ENCODE data around the gene EXOSC7.
"Not testable (repeated sequence)": the region's sequence is repeated elsewhere in the genome, so short reads cannot be mapped to it uniquely, and the experiment has no call there.

Gene EXOSC7

DNA sequence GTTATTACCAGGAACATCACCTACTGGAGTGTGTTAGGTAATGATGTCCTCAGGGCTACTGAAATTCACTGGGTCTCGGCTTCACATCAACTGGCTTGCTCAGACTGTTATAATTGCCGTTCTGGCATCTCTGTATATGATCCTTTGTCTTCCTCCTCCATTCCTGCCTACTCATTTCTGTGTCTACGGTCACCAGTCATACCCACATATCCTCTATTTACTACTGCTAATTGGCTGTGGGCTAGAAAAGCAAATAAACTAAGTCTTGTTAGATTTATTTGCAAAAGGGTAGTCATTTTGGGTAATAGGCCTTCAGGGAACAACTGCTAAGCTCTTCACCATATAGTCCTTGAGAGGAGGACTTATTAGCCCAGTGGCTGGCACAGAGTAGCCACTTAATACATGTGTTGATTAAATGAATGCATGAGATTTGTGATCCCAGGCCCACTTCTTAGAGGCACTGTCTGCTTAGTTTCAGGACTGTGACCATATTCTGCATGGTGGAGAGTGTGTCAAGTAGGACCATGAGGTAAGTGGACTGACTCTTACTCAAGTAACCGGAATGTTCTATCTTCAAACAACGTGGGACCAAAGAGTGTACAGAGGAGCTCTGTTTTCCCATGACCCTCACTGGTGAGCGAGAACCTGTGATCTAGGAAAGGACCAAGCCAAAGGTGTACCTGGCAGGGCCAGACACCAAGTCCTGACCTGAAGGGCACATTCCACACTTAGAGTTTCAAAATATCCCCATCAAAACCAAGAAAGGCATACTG, 13.2 kb upstream of the EXOSC7 start:
- DNase-seq (ENCODE audit: low read depth in 3 of 3), result no peak

GRCh38 chr3:44963571-44964325, 12.3 kb upstream of the EXOSC7 start:
- no peak for DNase-seq (ENCODE audit: low read depth in 3 of 3)

DNA sequence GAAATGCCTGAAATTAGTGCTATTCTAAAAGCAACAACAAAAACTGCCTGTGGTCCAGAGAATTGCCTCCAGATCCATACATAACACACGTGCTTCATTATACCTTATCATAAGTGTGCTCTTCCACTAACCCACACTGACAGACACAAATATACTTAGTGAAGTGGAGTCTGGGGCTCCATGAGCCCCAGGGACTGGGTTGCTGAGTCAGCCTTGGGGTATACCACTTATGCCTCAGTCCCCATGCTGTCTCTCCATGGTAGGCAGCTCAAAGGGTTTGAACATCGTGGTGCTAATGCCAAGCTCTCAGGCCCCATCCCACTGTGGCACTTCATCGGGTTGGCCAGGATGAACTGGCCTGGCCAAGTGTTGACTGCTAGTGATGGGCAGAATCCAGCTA, 10.9 kb upstream of the EXOSC7 start:
- no peak for DNase-seq (ENCODE audit: low read depth in 3 of 3)

DNA sequence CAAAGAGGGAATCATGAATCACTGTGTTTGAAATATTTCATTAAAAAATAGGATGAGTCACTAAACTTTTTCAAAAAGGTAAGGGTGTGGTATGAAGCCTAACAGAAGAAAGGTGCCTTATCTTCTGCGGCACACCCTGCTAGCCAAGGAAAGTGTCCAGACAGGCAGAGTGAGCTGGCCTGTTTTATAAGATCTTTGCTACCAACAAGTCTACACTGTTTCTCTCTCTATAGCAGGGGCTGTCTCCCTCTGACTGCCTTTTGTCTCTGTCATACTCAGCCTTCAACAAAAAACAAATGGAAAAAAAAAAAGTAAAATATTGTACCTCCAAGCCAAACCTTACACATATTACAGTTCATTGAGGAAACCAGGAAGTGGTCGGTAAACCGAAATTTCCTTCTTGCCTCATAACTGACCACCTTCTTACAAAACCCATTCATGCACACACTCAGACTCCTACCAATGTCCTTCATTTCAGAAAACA, 9.2 kb upstream of the EXOSC7 start:
- no peak for DNase-seq (ENCODE audit: low read depth in 3 of 3)

- no peak for DNase-seq (ENCODE audit: low read depth in 3 of 3)
These were observed 7.6 kb upstream of the EXOSC7 start for GRCh38 chr3:44968447-44968858.

DNA sequence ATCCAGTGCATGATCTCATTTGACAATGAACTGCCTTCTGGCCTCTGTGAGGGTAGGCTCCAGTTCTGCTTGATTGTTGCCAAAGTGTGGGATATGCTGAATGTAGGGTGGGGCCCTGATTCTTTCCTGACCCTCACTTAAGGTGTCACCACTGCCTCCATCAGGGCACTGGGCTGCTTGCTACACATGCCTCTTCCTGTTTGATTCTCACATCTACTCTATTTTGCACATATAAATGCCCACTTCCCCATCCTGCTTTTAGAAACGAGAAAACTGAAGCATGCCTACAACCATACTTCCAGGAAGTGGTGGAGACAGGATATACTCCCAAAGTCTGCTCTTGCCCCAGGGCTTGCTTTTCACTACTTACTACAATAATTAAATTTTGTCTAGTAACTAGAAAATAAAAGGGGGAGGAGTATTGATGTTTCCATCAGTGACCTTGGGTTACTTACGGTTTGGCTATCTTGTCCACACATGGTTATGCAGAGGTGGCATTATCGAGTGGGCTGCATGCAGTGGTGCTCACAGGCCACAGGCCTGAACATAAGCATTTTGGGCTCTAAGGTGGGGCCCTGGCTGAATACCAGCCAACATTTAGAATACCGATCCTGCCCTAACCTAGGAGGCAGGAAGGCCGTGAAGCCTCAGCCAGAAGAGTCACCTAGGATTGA, 6.8 kb upstream of the EXOSC7 start:
- DNase-seq (ENCODE audit: low read depth in 3 of 3), result no peak

GRCh38 chr3:44969828-44970179, 6.2 kb upstream of the EXOSC7 start:
- no peak for DNase-seq (ENCODE audit: low read depth in 3 of 3)

- no peak for DNase-seq (ENCODE audit: low read depth in 3 of 3)
These were observed 5.0 kb upstream of the EXOSC7 start for GRCh38 chr3:44970926-44971490.

DNA sequence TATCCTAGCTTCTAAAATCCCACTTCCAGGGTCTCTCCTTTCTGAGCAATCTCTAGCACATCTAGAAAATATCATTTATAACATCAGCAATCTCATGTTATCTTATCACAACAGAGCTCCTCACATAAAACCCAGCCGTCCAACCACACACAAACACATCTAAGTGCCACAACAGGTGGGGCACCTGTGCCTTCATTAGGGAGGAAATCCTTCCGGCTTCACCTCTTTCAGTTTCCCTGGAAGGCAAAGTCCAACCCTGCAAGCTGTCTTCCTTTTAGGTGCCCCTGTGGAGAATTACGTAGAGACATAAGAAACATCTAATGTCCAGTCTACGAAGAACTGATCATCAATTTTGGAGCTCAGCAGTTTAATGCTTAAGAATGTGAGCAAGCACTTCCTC, 1.6 kb upstream of the EXOSC7 start:
- DNase-seq (ENCODE audit: low read depth in 3 of 3), result no peak

DNA sequence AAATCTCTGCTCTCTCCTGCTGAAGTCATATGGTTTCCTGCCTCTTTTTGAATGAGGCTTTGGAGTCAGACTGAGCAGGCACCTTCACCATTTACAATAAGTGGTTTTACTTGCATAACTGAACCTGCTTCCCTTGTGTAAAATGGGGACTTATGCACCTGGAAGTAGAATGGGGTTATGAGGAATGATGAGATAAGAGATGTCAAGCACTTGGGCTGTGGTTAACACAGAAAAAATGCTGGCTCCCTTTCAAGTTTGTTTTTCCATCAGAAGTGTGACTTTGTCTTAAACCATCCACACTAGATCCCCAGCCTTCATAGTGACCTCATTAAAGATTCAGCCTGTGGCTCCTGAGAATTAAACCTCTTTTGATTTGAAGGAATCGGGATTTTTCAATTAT, 5.2 kb downstream of the EXOSC7 start:
- DNase-seq (ENCODE audit: low read depth in 3 of 3), result no peak

- no peak for DNase-seq (ENCODE audit: low read depth in 3 of 3)
These were observed 5.7 kb downstream of the EXOSC7 start for GRCh38 chr3:44981751-44982150.

DNA sequence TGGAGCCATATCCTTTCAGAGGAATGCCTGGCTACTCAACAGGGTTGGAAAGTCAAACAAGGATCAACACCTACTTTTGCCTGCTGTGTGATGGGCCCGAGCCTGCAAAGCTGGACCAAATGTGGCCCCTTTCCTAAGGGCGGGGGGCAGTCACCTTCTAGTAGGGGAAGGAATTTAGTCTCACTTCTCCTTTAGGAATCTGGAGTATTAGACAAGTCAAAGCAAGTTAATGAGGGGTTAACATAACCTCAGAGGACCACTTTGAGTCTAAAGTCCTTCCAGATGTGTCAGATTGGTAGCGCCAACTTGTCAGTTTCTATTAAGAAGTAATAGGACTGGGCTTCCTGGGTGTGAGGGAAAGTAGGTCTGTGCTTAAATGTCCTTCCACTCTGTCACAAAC, 6.8 kb downstream of the EXOSC7 start:
- DNase-seq (ENCODE audit: low read depth in 3 of 3), result no peak

- no peak for DNase-seq (ENCODE audit: low read depth in 3 of 3)
These were observed 7.5 kb downstream of the EXOSC7 start for GRCh38 chr3:44983484-44983941.

DNA sequence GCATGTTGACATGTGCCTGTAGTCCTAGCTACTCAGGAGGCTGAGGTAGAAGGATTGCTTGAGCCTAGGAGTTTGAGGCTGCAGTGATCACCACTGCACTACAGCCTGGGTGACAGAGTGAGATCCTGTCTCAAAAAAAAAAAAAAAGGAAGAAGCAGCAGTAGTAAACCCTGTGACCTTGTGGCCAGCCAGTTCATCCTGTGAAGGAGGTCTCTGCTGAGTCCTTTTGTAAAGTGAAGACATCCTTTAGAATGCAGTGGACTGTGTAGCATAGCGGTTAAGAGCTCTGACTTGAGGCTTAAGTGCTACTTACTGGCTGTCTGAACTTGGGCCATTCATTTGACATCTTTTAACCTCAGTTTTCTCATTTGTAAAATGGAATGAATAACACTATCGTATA, 8.3 kb downstream of the EXOSC7 start:
- no peak for DNase-seq (ENCODE audit: low read depth in 3 of 3)

GRCh38 chr3:44986330-44986729, 10.3 kb downstream of the EXOSC7 start:
- not testable (repeated sequence) for DNase-seq (ENCODE audit: low read depth in 3 of 3)

- no peak for DNase-seq (ENCODE audit: low read depth in 3 of 3)
These were observed 11.3 kb downstream of the EXOSC7 start for GRCh38 chr3:44987332-44987731.

GRCh38 chr3:44988073-44988472, 12.0 kb downstream of the EXOSC7 start:
- no peak for DNase-seq (ENCODE audit: low read depth in 3 of 3)

DNA sequence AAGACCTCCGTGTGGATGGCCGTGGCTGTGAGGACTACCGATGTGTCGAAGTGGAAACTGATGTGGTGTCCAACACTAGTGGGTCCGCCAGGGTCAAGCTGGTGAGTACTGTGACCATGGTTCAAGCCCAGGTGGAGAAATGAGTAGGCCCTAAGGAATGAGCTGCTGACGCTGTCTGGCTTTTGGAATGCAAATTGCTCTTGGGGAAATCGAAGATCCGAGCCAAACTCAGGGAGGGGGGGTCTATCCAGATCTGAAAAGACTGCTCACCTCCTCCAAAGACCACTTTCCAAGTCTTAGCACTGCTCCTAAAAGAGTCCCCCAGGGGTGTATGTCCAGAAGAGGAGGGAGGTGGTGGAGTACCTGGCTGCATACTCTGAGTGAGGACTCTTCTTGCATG, 13.1 kb downstream of the EXOSC7 start:
- no peak for DNase-seq (ENCODE audit: low read depth in 3 of 3)

DNA sequence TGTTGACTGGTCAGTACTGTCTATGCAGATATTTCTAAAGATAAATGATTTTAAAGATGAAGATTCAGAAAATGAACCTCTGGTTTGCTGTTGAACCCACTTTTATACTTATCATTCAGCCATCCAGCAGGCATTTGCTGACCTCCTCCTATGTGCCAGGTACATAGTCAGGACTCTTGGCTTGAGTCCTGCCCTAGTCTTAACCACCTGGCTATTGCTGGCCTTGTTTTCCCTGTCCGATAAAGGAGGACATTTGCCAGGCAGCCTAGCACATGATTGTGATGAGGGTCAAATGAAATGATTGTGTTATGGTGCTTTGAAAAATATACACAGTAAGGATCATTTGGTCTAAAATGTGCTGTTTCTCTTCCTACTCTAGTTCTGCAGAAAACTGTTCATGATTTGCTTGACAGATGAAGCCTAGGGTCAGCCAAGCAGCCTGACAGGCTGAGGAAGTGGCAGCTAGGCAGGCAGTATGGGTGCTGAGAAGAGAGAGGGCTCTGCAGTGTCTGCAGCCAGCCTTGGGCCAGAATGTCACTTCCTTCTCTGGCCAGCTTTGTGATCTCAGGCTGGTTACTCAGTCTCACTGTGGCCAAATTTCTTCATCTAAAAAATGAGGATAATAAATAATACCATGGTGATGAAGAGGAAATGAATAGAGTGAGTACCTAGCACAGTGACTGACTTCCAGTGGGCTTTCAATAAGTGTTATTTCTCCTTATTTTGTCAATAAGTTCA, 13.8 kb downstream of the EXOSC7 start:
- DNase-seq (ENCODE audit: low read depth in 3 of 3), result no peak

- DNase-seq (ENCODE audit: low read depth in 3 of 3), result no peak
These were observed 15.3 kb downstream of the EXOSC7 start for GRCh38 chr3:44991326-44991725.

All from stimulated activated CD4-positive, alpha-beta T cell treated with anti-CD3 and anti-CD28 coated beads, TNF-alpha, amount 100 ng/mL, for 48 hours (primary cell).